ENCODE data around the gene NPEPL1.
A peak's percentile ranks its signal among the peaks of the same experiment; 100 is the strongest.
"Not testable (repeated sequence)": the region's sequence is repeated elsewhere in the genome, so short reads cannot be mapped to it uniquely, and the experiment has no call there.

NPEPL1 gene

DNA sequence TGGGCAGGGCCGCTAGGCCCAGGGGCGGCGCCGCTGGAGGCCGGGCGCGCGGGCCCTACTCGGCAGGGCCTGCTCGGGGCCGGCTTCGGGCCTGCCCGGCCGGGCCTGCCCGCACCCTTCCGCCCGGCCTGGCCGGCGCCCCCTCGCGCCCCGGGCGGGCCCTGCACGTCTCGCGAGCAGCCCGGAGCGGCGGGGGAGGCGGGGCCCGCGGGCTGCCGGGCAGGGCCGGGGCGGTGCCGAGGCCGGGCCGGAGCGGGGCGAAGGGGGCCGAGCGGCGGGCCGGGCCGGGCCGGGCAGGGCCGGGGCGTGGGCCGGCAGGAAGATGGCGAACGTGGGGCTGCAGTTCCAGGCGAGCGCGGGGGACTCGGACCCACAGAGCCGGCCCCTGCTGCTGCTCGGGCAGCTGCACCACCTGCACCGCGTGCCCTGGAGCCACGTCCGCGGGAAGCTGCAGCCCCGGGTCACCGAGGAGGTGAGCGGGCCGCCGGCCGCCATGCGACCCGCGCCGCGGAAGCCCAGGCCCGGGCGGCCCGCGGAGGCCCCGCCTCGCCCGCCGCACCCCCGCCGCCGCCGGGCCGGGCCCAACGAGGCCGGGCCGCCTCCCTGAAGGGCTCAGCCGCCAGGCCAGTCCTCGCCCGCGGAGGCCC lies at the start of gene NPEPL1:
Gene NPEPL1, plus strand, starts transcription at position 222 of the 647 bp plus-strand sequence. Its CDS starts 101 bp downstream, at position 323.
- peak; percentile 51 for DNase-seq

GRCh38 chr20:58642896-58643295 lies 49.7 kb upstream of the NPEPL1 start:
- DNase-seq: not testable (repeated sequence)

- no peak for DNase-seq
These were observed 47.1 kb upstream of the NPEPL1 start for GRCh38 chr20:58645412-58645968.

- no peak for DNase-seq
These were observed 46.3 kb upstream of the NPEPL1 start for GRCh38 chr20:58646257-58646656.

DNA sequence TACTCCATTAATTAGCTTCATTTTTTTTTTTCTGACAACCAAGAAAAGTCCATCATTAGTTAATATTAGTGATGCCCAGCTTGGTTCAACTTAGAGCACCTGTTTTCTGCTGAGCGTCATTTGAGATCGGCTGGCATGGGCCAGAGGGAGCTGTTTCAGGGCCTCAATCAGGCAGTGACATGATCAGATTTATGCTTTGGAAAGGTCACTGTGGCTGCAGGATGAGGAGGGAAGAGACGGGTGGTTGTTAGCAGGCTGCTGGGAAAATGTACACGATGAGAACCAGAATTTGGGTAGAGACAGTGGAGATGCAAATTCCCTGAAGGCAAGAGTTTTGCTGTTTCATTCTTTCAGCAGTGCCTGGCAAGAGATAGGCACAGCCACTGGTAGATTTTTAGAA lies 45.9 kb upstream of the NPEPL1 start:
- DNase-seq: no peak

DNA sequence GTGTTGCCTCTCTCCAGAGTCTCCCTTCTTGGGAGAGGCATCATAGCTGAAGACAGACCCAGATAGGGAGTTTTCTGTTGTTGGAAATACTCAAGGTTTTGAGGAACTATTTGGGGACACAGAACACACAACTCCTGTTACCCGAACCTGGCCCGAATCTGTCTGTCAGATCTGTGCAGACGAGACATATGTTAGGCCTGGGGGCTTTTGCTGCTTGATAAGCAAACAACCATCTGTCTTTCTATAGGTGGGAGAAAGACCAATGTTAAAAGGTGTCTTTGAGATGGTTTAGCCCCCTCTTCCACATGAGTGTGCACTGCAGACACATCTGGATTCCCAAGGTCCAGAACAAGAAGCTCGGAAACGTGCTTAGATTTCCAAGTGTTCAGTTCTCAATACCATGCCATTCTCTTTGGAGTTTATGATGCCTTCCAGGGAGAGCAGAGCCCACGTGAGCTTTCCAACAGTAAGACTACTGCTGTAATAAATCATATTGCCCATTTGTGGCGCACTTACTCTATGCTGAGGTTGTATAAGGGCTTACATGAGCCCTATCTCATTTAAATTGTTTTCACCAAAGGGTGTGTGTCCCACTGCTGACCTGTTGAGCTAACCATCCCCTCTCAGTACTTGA lies 45.3 kb upstream of the NPEPL1 start:
- DNase-seq: no peak

GRCh38 chr20:58647796-58648501 lies 44.7 kb upstream of the NPEPL1 start:
- no peak for DNase-seq

- DNase-seq: not testable (repeated sequence)
These were observed 44.1 kb upstream of the NPEPL1 start for GRCh38 chr20:58648502-58648825.

GRCh38 chr20:58649288-58650180 lies 43.1 kb upstream of the NPEPL1 start:
- peak; percentile 26 for DNase-seq

DNA sequence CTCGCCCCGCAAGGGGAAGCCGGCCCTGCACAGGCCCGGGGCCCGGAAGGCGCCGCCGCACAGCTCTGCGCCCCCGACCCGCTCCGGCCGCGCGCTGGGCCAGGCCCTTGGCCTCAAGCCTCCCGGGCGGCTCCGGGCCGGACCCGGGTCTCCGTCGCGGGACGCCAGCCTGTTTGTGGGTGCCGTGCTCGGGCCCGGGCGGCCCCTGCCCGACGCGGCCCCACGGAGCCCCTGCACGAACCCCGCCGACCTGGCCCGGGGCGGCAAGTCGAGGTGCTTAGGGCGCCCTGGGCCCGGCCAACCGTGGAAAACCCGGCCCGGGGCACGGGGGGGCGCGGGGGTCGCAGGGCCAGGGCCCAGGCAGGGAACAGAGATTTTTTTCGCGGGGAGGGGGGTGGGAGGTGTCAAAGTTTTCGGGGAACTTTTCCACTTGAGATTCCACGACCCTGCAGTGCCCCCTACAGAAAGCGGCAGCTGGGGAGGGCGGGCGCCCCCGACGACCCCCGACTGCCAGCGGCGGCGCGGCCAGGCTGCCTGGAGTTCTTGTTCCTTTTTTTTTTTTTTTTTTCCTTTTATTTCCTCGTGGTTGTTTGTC lies 42.3 kb upstream of the NPEPL1 start:
- DNase-seq: peak; percentile 45

GRCh38 chr20:58650776-58651558 lies 41.6 kb upstream of the NPEPL1 start, which contains the start of gene STX16:
Gene STX16 (plus strand): TSS chr20:58651283. CDS start chr20:58652007, 724 bp downstream.
- DNase-seq: peak; percentile 84

DNA sequence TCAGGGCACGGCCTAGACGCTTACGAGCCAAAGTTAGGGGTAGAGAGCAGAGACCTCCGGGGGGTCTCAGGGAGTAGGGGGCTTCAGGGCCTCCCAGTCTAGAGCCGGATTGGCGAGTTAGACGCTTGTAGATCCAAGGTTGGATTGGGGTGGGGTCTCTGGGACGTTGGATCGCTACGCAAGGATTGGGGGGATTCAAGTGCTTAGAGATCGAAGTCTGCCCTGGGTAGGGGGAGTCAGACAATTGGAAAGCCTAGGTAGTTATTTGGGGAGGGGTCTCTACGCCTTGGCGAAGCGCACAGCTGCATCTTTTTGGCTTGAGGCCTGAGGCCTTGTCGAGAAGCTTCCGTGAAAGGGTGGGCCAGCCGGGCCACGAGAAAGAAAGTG lies 41.0 kb upstream of the NPEPL1 start:
- DNase-seq: no peak

DNA sequence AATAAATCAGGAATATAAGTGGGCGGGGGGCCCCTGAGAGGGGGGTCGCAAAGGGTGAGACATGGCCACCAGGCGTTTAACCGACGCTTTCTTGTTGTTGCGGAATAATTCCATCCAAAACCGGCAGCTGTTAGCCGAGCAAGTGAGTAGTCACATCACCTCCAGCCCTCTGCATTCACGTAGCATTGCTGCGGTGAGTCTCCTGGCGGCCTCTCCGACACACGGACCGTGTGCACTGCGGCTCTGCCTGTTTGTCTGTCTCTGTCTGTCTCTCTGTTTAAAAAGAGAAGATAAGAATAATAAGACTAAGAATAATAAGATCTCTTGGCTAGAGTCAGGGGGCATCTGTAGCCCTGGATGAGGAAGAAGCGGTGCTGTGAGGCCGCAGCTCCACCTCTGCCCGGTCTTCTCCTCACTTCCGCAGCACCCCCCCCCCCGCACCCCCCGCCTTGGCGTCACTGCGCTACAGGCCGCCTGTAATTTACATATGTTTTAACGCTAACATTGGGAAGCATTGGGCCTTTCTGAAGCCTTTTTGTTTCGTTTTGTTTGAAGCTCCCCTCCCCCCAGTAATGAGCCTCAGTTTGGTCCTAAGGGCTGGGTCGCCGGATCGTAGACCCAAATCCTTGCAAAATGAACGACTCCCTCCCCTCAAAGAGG lies 40.5 kb upstream of the NPEPL1 start:
- peak; percentile 66 for DNase-seq

DNA sequence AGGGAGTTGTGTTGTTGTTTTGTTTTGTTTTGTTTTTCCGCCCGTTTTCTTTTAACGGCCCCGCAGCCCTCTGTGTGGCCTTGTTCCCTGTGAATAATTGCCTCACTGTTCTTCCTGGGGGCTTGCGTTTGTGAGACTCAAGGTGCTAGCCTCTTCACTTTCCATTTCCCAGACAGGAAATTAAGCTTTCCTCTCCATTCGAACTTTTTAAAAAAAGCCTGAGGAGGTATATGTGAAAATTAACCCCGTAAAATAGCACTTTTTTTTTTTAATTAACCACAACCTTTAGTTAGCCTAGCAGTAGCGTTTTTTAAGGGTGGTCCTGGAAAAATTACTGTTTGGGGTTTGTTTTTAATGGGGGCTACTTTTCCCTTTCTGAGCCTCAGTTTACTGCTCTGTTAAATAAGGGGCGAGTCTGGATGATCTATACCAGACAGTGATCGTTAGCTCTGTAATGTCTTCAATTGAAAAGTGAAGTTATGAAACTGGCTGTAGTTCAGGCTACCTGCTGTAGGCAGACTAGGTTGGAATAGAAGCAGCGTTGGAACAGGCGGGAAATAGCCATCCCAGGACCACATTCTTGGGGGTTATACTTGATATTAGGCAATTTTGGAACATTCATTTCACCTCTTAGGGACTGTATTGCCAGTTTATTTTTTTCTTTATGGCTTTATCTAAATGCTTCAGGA lies 39.9 kb upstream of the NPEPL1 start:
- DNase-seq: no peak

DNA sequence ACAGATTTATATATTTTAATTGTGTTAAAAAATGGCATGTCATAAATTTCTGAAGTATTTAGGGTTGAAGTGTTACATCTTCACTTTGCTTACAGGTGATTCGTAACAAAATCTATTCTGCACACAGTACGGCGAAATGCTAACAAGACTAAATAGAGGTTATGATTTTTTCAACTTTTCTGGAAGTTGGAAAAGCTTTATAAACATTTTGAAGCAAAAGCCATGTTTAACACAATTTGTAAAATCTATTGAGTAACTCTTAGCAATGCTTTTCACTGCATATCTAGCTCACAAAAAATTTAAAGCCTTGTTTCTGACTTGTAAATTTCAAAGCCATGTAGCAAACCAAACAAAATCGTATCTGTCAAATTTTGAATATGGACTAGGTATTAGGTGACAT lies 38.3 kb upstream of the NPEPL1 start:
- no peak for DNase-seq

DNA sequence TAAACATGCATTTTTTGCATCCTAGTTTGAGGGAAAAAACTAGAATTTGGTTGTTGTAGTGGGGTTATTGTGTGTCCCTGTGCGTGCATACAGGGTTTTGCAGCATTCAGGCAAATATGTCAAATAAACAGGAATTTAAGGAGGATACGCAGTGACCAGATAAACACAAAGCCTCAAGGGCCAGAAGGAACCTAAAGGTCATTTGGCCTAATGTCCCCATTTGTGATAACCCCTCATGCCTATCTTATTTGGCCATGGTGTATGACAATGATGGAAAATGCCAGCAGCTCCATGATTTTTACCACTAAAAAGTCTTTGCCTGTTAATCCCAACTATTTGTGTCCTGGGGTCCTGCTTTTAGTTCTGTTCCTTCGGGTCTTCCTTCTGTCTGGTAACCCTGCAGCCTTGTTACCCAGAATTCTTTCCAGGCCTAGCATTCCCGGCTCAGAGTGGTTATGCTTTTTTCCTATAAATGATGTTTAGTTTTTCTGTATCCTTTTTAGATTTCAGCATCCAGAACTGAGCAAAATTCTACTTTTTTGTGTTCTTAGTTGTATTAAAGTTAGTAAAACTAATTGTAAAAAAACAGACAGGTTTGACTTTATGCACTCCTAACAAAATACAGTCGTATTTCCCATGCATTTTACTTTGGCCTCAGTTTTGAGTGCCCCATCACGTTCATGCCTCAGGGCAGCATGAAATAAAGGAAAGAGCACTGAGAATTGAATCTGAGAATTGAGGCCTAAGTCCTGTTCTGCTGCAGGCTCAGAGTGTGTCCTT lies 37.1 kb upstream of the NPEPL1 start:
- DNase-seq: no peak

GRCh38 chr20:58656831-58657230 lies 35.8 kb upstream of the NPEPL1 start:
- no peak for DNase-seq

GRCh38 chr20:58657262-58657661 lies 35.3 kb upstream of the NPEPL1 start:
- DNase-seq: no peak

DNA sequence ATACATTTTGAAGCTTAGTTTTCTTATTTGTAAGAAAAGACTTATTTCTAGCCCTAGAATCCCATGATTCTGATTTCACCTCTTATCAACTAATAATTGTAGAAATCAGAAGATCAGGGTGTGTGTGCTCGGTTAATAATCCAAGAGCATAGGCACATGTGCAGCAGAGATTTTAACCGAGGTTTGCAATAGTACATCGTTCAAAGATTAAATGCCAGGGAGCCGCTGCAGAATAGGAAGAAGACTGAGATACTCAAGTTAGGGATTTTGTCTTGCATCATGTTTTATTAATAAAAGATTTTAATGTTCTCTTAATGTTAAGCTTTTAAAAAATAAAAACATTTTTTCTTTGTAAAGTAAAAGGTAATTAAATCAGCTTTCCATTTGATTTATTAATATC lies 34.6 kb upstream of the NPEPL1 start:
- no peak for DNase-seq

DNA sequence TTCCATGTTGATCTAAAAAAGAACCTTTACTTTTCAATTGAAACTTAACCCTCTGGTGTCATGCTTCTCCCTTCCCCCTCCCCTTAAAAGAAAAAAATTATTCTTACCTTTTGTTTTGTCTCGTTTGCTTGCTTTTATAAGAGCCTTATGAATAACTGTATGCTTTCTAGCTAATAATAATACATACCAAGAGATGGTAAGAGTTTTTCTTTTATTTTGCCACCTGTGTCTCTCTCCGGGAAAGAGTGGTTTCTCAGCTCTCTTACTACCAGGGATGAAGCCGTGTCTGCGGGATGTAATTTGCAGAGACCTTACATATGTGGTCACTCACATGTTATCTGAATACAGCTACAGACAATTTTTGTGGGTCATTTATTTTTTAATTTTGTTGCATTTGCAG lies 33.8 kb upstream of the NPEPL1 start:
- no peak for DNase-seq

All from activated effector memory CD4-positive, alpha-beta T cell treated with Interleukin-2 at 50 U/mL for 16 hours (primary cell).